Mucosa of descending colon (tissue), 3 donors: Measurements from ENCODE around the gene SPAAR. TPM values are rescaled to one million over a fixed set of nuclear protein-coding genes. Genes with fewer than 3 reads are reported as not detected.
"Not testable (repeated sequence)": the region's sequence is repeated elsewhere in the genome, so short reads cannot be mapped to it uniquely, and the experiment has no call there.

Experiments
- ATAC-seq: fragments of 200-7000 bp; cut with Tn5 transposase; one replicate; pipeline ENCODE4 v1.9.1; 2020; ENCODE audit warnings: mild to moderate bottlenecking, moderate library complexity
- DNase-seq, 3 donors: peaks; one replicate each; pipeline ENCODE4 v3.0.0-alpha.2; 2020
- H3K36me3 ChIP-seq: fragments of 200-600 bp; one replicate; pipeline ENCODE4 v1.8.0; 2021; ENCODE audit warnings: low read depth, mild to moderate bottlenecking
- H3K4me1 ChIP-seq: fragments of 200-600 bp; one replicate; pipeline ENCODE4 v1.8.0; 2021; ENCODE audit warnings: low read depth, mild to moderate bottlenecking
- H3K4me3 ChIP-seq: fragments of 200-600 bp; one replicate; pipeline ENCODE4 v1.8.0; 2021; ENCODE audit warnings: mild to moderate bottlenecking
- H3K9me3 ChIP-seq: fragments of 200-600 bp; one replicate; pipeline ENCODE4 v1.8.0; 2021; ENCODE audit warnings: mild to moderate bottlenecking
- intact Hi-C, 2 donors: fragments of 100-400 bp; cut with DNase I in 1 of 2; cut with micrococcal nuclease in 1 of 2; formaldehyde crosslinking; loops; one replicate each; pipeline versions ENCODE4 v1.11.0 to v1.11.1; 2022; cut with DNase I, micrococcal nuclease
- total RNA-seq, 3 donors: library from RNA; stranded (reverse); fragmentation: NEBNext Ultra II Directional in 2 of 3; extraction: Animal tissue kit (Norgen Biotek cat#: 25700) in 2 of 3; gene quantifications; one replicate each; pipeline versions ENCODE4 v1.2.1 to v1.2.4, GENCODE V29; 2021 to 2023
- TF ChIP-seq, protein P1 (sequence below): fragments of 200-600 bp; IDR thresholded peaks from one replicate; pipeline ENCODE4 v1.8.0; 2022; ENCODE audit warnings: antibody characterized with exemption, mild to moderate bottlenecking
- donor health status: DM: no; HTN: no; CAD: no; lungs with moderate emphysema.
- donor health status: DM: no; HTN: no; CAD: no.
- donor health status: DM: no; HTN: yes; CAD: no.

The SPAAR gene
- total RNA-seq, 3 donors from 2014 or later, result 2.0 to 2.9 (median 2.0) TPM

GRCh38 chr9:35912791-35913400 lies 3.6 kb downstream of the SPAAR start:
- TF ChIP-seq, protein P1, sequence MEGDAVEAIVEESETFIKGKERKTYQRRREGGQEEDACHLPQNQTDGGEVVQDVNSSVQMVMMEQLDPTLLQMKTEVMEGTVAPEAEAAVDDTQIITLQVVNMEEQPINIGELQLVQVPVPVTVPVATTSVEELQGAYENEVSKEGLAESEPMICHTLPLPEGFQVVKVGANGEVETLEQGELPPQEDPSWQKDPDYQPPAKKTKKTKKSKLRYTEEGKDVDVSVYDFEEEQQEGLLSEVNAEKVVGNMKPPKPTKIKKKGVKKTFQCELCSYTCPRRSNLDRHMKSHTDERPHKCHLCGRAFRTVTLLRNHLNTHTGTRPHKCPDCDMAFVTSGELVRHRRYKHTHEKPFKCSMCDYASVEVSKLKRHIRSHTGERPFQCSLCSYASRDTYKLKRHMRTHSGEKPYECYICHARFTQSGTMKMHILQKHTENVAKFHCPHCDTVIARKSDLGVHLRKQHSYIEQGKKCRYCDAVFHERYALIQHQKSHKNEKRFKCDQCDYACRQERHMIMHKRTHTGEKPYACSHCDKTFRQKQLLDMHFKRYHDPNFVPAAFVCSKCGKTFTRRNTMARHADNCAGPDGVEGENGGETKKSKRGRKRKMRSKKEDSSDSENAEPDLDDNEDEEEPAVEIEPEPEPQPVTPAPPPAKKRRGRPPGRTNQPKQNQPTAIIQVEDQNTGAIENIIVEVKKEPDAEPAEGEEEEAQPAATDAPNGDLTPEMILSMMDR, result no peak
- DNase-seq (no peak), ATAC-seq (no peak)
- Histone ChIP-seq H3K4me3 (no peak overlapping the region), H3K36me3 (no peaks in the 10 kb centered on the region), H3K4me1 (peaks cover 58% of the 10 kb centered on the region), H3K9me3 (no peaks in the 10 kb centered on the region)
- intact Hi-C loops, result no loop called here

DNA sequence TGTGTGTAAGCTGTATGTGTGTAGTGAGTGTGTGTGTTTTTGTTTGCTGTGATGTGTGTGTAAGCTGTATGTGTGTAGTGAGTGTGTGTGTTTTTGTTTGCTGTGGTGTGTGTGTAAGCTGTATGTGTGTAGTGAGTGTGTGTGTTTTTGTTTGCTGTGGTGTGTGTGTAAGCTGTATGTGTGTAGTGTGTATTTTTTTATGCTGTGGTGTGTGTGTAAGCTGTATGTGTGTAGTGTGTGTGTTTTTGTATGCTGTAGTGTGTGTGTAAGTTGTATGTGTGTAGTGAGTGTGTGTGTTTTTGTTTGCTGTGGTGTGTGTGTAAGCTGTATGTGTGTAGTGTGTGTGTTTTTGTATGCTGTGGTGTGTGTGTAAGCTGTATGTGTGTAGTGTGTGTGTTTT lies 4.1 kb downstream of the SPAAR start:
- ATAC-seq, H3K36me3 ChIP-seq, H3K9me3 ChIP-seq, DNase-seq, H3K4me3 ChIP-seq, intact Hi-C loops: not testable (repeated sequence)
- H3K4me1 ChIP-seq, result peaks cover 54% of the 10 kb centered on the region

- Histone ChIP-seq H3K4me1 (peaks cover 49% of the 10 kb centered on the region), H3K36me3 (no peaks in the 10 kb centered on the region)
- ATAC-seq, result peak; percentile 67
Observed at GRCh38 chr9:35914301-35914807, 5.1 kb downstream of the SPAAR start.

DNA sequence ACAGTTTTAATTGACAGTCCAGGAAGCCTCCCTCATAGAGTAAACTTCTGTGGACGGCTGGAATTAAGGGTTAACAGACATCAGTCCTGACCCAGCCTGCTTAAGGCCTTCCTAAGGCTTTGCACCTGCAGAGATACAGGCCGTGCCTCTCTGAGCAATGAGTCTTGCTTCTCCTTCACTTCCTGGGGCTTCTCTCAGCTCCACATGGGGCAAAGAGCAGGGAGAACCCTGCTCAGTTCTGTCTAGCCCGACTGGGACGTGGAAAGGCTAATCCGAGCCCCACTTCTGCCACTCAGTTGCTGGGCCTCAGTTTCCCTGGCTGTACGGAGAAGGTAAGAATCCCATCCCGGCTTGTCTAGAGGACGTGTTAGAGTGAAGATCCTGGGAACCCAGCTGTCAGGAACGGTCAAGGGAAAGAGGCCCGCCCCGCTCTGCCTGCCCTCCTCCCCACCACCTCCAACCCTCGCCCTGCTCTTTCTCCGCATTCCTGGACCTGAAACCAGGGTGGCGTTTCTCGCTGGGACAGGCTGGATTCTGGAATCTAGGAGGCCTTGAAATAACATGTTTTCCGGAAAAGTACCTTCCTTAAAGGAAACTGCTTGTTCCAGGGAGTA lies 6.5 kb downstream of the SPAAR start:
- intact Hi-C loops, result no loop called here
- H3K4me1 ChIP-seq, result peaks cover 34% of the 10 kb centered on the region
- H3K4me3 ChIP-seq, result no peak overlapping the region
- ATAC-seq (peak; percentile 31), DNase-seq (peak; percentile 62 to 70 (median 67))
- no peaks in the 10 kb centered on the region for H3K9me3 ChIP-seq
- no peaks in the 10 kb centered on the region for H3K36me3 ChIP-seq
- TF ChIP-seq, protein P1, result no peak

More at GRCh38 chr9:35914301-35914807, 5.1 kb downstream of the SPAAR start:
- no peaks in the 10 kb centered on the region for H3K9me3 ChIP-seq
- intact Hi-C loops, result no loop called here
- TF ChIP-seq, protein P1, result no peak
- peak; percentile 74 to 85 (median 80) for DNase-seq
- no peak overlapping the region for H3K4me3 ChIP-seq

GRCh38 chr9:35917261-35917660 lies 8.0 kb downstream of the SPAAR start:
- no peaks in the 10 kb centered on the region for H3K9me3 ChIP-seq
- H3K36me3 ChIP-seq, result no peaks in the 10 kb centered on the region
- TF ChIP-seq, protein P1, result no peak
- no peak for ATAC-seq
- intact Hi-C loops, result no loop called here
- H3K4me1 ChIP-seq, result peaks cover 29% of the 10 kb centered on the region
- H3K4me3 ChIP-seq, result no peak overlapping the region
- peak in 1 of 3 donors; percentile 51 for DNase-seq

DNA sequence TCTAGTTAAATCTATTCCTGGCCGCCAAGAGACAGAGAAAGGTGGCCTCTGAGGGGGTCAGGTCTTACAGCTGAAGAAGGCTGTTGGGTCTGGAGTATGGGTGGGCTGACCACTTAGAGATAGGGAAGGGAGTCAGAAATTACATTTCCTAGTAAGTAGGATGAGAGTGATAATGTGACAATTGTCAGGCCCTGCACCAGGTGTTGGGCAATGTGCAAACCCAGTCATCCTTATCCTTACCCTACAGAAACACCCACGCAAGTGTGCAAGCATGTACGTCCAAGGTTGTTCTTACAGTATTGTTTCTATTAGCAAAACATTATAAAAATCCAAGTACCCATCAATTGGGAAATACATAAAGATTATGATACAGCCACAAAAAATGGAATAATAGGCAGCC lies 9.5 kb downstream of the SPAAR start:
- no peaks in the 10 kb centered on the region for H3K36me3 ChIP-seq
- DNase-seq, result no peak
- no peak overlapping the region for H3K4me3 ChIP-seq
- TF ChIP-seq, protein P1, result no peak
- no peaks in the 10 kb centered on the region for H3K9me3 ChIP-seq
- peaks cover 38% of the 10 kb centered on the region for H3K4me1 ChIP-seq
- intact Hi-C loops, result no loop called here
- no peak for ATAC-seq
